Breast epithelium (tissue), 3 donors: ENCODE measurements around the gene MRPS24.

Experiments
- POLR2A ChIP-seq: fragments of 450-650 bp; IDR thresholded peaks from one replicate; pipeline ENCODE4 v1.6.1; 2016; ENCODE audit warnings: antibody characterized with exemption, mild to moderate bottlenecking, moderate library complexity
- POLR2AphosphoS5 ChIP-seq, 3 donors: sonication (generic); formaldehyde crosslinking; IDR thresholded peaks; one replicate each; pipeline ENCODE4 v1.6.1; 2017; ENCODE audit warnings: antibody characterized with exemption in 3 of 3
- TF ChIP-seq, protein P1 (sequence below), 3 donors: fragments of 450-650 bp; IDR thresholded peaks; one replicate each; pipeline ENCODE4 v1.5.1; 2016 to 2017; ENCODE audit warnings: antibody characterized with exemption in 3 of 3, mild to moderate bottlenecking in 3 of 3, moderate library complexity in 3 of 3

DNA sequence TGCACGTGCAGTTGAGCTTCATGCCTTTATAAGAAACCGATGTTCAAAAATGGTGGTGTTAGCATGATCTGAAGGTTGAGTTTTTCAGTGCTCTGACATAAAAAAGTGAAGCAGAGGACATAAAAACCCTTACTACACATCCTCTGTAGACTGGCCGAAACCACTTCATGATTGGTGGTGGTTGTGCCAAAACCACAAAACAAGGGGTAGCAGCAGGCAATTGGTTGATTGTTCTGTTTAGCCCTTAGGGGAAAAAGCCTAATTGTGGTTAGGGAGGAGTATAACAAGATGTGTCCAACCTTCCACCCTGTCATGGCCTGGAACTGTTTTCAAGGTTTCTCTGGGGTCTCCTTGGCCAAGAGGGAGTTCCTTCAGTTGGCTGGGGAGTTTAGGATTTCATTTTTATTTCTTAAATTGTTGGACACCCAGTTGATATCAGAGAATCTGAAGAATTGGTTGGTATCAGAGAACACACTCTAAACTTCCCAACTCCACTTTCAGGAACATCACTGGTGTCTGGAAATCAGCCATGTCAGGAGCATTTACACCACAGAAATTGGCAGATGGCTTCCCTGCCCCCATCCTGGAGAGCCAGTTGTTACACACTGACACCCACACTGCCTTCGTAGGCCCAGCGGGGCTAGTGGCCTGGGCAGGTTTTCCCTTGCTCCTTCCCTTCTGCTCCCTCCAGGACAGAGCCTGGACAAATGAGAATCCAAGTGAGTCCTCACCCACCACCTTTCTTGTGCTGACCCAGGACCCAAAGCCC, 18.8 kb downstream of the MRPS24 start:
- TF ChIP-seq, protein P1, sequence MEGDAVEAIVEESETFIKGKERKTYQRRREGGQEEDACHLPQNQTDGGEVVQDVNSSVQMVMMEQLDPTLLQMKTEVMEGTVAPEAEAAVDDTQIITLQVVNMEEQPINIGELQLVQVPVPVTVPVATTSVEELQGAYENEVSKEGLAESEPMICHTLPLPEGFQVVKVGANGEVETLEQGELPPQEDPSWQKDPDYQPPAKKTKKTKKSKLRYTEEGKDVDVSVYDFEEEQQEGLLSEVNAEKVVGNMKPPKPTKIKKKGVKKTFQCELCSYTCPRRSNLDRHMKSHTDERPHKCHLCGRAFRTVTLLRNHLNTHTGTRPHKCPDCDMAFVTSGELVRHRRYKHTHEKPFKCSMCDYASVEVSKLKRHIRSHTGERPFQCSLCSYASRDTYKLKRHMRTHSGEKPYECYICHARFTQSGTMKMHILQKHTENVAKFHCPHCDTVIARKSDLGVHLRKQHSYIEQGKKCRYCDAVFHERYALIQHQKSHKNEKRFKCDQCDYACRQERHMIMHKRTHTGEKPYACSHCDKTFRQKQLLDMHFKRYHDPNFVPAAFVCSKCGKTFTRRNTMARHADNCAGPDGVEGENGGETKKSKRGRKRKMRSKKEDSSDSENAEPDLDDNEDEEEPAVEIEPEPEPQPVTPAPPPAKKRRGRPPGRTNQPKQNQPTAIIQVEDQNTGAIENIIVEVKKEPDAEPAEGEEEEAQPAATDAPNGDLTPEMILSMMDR (IDR thresholded peaks at IDR 0.05) = no peak
- TF ChIP-seq POLR2A (no peak), POLR2AphosphoS5 (IDR thresholded peaks at IDR 0.05) (no peak)
